BJ (cell line): Measurements from ENCODE around the gene CD2BP2. TPM values are rescaled to one million over a fixed set of nuclear protein-coding genes. Genes with fewer than 3 reads are reported as not detected.
A peak's percentile ranks its signal among the peaks of the same experiment; 100 is the strongest.

Source experiments
- CTCF ChIA-PET: fragments of 350-600 bp; formaldehyde crosslinking; extraction: SDS; loops from one replicate; lab custom pipeline; 2021; ENCODE audit warnings: antibody characterized with exemption, inconsistent platforms; lab: Yijun Ruan, JAX
- POLR2A ChIA-PET: fragments of 300-600 bp; sonication (Branson Sonifier 250); formaldehyde crosslinking; extraction: SDS; loops from one replicate; lab custom pipeline; 2021; ENCODE audit warnings: antibody characterized with exemption; lab: Charles Lee
- DNase-seq: peaks from one replicate; pipeline ENCODE4 v3.0.0-alpha.2; 2011; ENCODE audit warnings: low read depth
- H3K27me3 ChIP-seq: 2 replicates; pipeline ENCODE4 v1.6.0; 2011; ENCODE audit warnings: low read length; ENCODE audit not compliant: control insufficient read depth, insufficient read depth
- H3K36me3 ChIP-seq: 2 replicates; pipeline ENCODE4 v1.5.1; 2011; ENCODE audit warnings: low read length; ENCODE audit not compliant: control insufficient read depth, insufficient read depth
- H3K4me3 ChIP-seq: 2 replicates; pipeline ENCODE4 v1.5.1; 2011; ENCODE audit warnings: low read depth, mild to moderate bottlenecking, control low read depth, low read length
- polyA plus RNA-seq: library from polyadenylated mRNA; depleted of rRNA; stranded (reverse); fragments of >200 nt; gene quantifications from 2 replicates; pipeline ENCODE4 v1.2.3, GENCODE V29; 2011
- TF ChIP-seq, protein P1 (sequence below): IDR thresholded peaks from 2 replicates; pipeline ENCODE4 v1.5.1; 2011; ENCODE audit warnings: low read depth, mild to moderate bottlenecking, control low read depth, inconsistent platforms, low read length, moderate library complexity; ENCODE audit not compliant: insufficient read depth

The CD2BP2 gene
- polyA plus RNA-seq, 1 experiment: 50.3 TPM

DNA sequence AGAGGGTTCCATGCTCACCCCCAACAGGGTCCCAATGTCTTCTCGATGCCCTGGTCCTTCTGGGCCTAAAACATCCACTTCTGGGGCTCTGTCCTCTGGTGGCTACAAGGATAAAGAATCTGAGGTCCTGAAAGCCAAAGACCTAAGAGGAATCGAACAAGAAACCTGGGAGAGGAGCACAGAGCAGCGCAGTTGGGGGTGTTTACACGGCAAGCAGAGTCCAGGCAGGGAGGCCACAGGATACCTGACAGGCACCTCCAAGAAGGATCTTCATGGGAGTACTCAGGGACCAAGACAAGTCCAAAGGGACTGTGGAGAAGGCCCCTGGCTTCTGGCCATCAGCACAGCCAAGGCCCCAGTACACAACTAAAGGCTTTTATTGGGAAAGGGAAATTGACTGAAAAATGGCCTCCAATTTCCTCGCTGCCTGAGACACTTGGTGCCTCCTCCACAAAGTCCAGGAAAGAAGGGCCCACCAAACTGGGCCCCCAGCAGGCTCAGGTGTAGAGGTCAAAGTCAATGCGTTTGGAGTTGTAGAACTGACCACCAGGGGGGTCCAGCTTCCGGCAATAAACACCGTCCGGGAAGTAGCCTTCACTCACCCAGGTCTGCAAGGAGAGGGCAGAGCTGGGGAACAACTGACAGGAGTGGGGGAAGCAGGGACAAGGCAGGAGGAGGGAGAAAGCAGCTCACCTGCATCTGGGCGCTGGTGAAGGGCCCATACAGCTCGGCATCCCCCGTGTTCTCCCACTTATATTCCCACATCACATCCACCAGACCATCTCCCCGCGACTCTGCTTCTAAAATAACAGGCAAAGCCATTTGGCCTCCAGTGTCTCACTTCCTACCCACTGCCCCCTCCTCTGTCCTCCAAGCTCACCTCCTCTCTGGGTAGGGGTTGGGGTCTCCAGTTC, 2.4 kb downstream of the CD2BP2 start:
- CTCF ChIA-PET: interaction anchor here (1.5 kb wide), 1 partner anchor 57 kb away, joined by 4 read pairs; no protein-coding TSS in a partner anchor
- H3K27me3 ChIP-seq: no peaks in the 10 kb centered on the region
- DNase-seq: no peak
- TF ChIP-seq, protein P1, sequence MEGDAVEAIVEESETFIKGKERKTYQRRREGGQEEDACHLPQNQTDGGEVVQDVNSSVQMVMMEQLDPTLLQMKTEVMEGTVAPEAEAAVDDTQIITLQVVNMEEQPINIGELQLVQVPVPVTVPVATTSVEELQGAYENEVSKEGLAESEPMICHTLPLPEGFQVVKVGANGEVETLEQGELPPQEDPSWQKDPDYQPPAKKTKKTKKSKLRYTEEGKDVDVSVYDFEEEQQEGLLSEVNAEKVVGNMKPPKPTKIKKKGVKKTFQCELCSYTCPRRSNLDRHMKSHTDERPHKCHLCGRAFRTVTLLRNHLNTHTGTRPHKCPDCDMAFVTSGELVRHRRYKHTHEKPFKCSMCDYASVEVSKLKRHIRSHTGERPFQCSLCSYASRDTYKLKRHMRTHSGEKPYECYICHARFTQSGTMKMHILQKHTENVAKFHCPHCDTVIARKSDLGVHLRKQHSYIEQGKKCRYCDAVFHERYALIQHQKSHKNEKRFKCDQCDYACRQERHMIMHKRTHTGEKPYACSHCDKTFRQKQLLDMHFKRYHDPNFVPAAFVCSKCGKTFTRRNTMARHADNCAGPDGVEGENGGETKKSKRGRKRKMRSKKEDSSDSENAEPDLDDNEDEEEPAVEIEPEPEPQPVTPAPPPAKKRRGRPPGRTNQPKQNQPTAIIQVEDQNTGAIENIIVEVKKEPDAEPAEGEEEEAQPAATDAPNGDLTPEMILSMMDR: 0 out of 2 replicates have a peak, but pooled peaks have one; percentile 19
- POLR2A ChIA-PET: no interaction called here
- no peak overlapping the region for H3K4me3 ChIP-seq
- H3K36me3 ChIP-seq: peaks cover 9% of the 10 kb centered on the region

DNA sequence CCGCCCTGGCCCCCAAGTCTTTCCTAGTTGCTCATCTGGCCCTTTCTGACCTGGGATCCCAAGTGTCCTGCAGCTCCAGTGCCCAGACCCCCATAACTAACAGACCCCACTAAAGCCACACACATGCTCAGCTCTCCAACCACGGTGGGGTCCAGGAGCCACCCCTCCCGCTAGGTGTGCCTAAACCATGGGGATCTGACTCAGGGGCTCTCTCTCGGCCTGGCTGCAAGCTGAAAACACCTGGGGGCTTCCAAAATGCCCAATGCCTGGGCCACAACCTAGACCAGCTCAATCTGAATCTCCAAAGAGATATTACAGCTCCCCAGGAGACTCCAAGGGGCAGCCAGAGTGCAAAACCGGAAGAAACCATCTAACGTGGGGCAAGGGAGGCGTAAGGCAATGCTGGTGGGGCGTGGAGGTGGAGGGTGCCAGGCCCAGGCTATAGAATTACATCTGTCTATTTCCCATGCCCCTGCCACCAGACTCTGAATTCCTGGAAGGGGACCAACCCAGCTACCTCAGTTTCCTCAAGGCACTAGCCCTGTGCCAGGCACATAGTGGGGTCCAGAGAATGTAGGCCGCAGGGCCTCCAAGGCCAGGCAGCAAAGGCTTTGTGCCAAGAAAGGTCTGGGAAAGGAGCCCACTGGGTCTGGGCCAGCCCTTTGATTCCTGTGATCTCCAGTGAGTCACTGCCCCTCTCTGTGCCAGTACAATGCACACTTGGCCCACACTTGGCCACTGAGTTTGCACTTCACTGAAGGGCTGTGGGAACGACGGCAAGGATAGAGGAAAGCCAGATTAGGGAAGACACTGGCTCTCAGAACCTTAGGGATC, 3.3 kb downstream of the CD2BP2 start:
- no peak for DNase-seq
- POLR2A ChIA-PET: no interaction called here

GRCh38 chr16:30351001-30351441, 4.1 kb downstream of the CD2BP2 start:
- Histone ChIP-seq H3K4me3 (no peak overlapping the region), H3K27me3 (no peaks in the 10 kb centered on the region), H3K36me3 (peaks cover 6% of the 10 kb centered on the region; the same call in 1 of the 2 replicates)
- ChIA-PET CTCF (no interaction called here), POLR2A (no interaction called here)
- TF ChIP-seq, protein P1: no peak
- DNase-seq: no peak

More for the DNA sequence above, 3.3 kb downstream of the CD2BP2 start:
- H3K36me3 ChIP-seq: peaks cover 6% of the 10 kb centered on the region; the same call in 1 of the 2 replicates
- no peaks in the 10 kb centered on the region for H3K27me3 ChIP-seq
- TF ChIP-seq, protein P1: no peak
- CTCF ChIA-PET: no interaction called here
- H3K4me3 ChIP-seq: no peak overlapping the region

GRCh38 chr16:30350134-30350871, 4.8 kb downstream of the CD2BP2 start:
- no peaks in the 10 kb centered on the region for H3K27me3 ChIP-seq
- CTCF ChIA-PET: interaction anchor here (0.6 kb wide), 1 partner anchor 24 kb away, joined by 3 read pairs; no protein-coding TSS in a partner anchor
- TF ChIP-seq, protein P1: no peak
- no peak overlapping the region for H3K4me3 ChIP-seq
- no peak for DNase-seq
- POLR2A ChIA-PET: interaction anchor here (0.6 kb wide), 2 partner anchors 21 to 68 kb away, joined by 3 to 4 read pairs; no protein-coding TSS in a partner anchor
- peaks cover 6% of the 10 kb centered on the region; the same call in 1 of the 2 replicates for H3K36me3 ChIP-seq
